ENCODE measurements around the gene ZNF609. TPM values are rescaled to one million over a fixed set of nuclear protein-coding genes. Genes with fewer than 3 reads are reported as not detected.

The ZNF609 gene
- total and polyA plus RNA-seq, 2 of the 13 experiments (the other 11 are each of a cell fraction or from before 2014, with no cell fraction given), result 8.9 to 9.9 TPM

DNA sequence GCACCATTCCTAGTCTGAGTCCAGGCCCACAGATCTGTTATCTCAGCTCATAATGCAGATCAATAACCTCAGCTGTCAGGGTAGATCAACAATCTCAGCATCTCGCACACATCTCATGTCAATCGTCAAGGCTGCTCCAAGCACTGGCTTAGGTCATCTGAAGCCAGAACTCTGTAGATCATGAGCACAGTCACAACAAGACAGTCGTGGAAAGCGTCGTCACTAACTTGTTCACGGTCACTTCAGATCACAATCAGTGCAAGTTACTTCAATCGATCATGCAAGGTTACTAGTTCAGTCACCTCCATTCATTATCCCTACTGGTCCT, 243.2 kb downstream of the ZNF609 start (continued):
- TF ChIP-seq, protein P1, sequence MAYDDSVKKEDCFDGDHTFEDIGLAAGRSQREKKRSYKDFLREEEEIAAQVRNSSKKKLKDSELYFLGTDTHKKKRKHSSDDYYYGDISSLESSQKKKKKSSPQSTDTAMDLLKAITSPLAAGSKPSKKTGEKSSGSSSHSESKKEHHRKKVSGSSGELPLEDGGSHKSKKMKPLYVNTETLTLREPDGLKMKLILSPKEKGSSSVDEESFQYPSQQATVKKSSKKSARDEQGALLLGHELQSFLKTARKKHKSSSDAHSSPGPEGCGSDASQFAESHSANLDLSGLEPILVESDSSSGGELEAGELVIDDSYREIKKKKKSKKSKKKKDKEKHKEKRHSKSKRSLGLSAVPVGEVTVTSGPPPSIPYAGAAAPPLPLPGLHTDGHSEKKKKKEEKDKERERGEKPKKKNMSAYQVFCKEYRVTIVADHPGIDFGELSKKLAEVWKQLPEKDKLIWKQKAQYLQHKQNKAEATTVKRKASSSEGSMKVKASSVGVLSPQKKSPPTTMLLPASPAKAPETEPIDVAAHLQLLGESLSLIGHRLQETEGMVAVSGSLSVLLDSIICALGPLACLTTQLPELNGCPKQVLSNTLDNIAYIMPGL (CRISPR knock-in tag; IDR thresholded peaks at IDR 0.05; ENCODE audit: borderline replicate concordance in 1 of 2, low read depth in 1 of 2), result no peak
- TF ChIP-seq TCF12 (IDR thresholded peaks at IDR 0.05) (no peak), TCF12 (CRISPR knock-in tag; IDR thresholded peaks at IDR 0.05) (0 out of 2 replicates have a peak, but pooled peaks have one; percentile 3), NPAS2 (CRISPR knock-in tag; IDR thresholded peaks at IDR 0.05; ENCODE audit: borderline replicate concordance) (no peak), SSRP1 (CRISPR knock-in tag; IDR thresholded peaks at IDR 0.05) (no peak), ZNF746 (CRISPR knock-in tag; IDR thresholded peaks at IDR 0.05) (0 out of 2 replicates have a peak, but pooled peaks have one; percentile 29), ZNF33B (CRISPR knock-in tag; IDR thresholded peaks at IDR 0.05) (no peak), ZNF629 (CRISPR knock-in tag; conservative IDR thresholded peaks at IDR 0.05) (no peak), SAP130 (CRISPR knock-in tag; IDR thresholded peaks at IDR 0.05; ENCODE audit: low read depth) (no peak), ZNF780A (CRISPR knock-in tag; IDR thresholded peaks at IDR 0.05) (no peak), SMARCE1 (IDR thresholded peaks at IDR 0.05; ENCODE audit: borderline replicate concordance) (no peak), ZNF879 (CRISPR knock-in tag; IDR thresholded peaks at IDR 0.05) (no peak), ZSCAN25 (CRISPR knock-in tag; IDR thresholded peaks at IDR 0.05) (0 out of 2 replicates have a peak, but pooled peaks have one; percentile 10), FOXA1 (IDR thresholded peaks at IDR 0.05) (no peak), FOXA1 (CRISPR knock-in tag; IDR thresholded peaks at IDR 0.05) (no peak), NCOA2 (CRISPR knock-in tag; IDR thresholded peaks at IDR 0.05) (no peak), GLI4 (CRISPR knock-in tag; IDR thresholded peaks at IDR 0.05; ENCODE audit: borderline replicate concordance) (0 out of 2 replicates have a peak, but pooled peaks have one; percentile 8), FOXO1 (CRISPR knock-in tag; IDR thresholded peaks at IDR 0.05) (no peak), ZBTB3 (CRISPR knock-in tag; IDR thresholded peaks at IDR 0.05; ENCODE audit: borderline replicate concordance, low read depth) (no peak), TP53 (CRISPR knock-in tag; conservative IDR thresholded peaks at IDR 0.05) (no peak), ZNF431 (CRISPR knock-in tag; IDR thresholded peaks at IDR 0.05; ENCODE audit: borderline replicate concordance, low read depth) (0 out of 2 replicates have a peak, but pooled peaks have one; percentile 7), SALL1 (CRISPR knock-in tag; IDR thresholded peaks at IDR 0.05) (peak; percentile 5; the same call in 1 of the 2 replicates), TBX2 (CRISPR knock-in tag; IDR thresholded peaks at IDR 0.05; ENCODE audit: borderline replicate concordance) (0 out of 2 replicates have a peak, but pooled peaks have one; percentile 4)
- TF ChIP-seq, protein P2, sequence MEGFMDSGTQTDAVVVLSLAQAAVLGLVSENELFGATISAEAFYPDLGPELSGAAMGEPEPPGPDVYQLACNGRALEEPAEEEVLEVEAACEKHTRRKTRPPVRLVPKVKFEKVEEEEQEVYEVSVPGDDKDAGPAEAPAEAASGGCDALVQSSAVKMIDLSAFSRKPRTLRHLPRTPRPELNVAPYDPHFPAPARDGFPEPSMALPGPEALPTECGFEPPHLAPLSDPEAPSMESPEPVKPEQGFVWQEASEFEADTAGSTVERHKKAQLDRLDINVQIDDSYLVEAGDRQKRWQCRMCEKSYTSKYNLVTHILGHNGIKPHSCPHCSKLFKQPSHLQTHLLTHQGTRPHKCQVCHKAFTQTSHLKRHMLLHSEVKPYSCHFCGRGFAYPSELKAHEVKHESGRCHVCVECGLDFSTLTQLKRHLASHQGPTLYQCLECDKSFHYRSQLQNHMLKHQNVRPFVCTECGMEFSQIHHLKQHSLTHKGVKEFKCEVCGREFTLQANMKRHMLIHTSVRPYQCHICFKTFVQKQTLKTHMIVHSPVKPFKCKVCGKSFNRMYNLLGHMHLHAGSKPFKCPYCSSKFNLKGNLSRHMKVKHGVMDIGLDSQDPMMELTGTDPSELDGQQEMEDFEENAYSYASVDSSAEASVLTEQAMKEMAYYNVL (CRISPR knock-in tag; IDR thresholded peaks at IDR 0.05; ENCODE audit: borderline replicate concordance), result 0 out of 2 replicates have a peak, but pooled peaks have one; percentile 2
- TF ChIP-seq, protein P3, sequence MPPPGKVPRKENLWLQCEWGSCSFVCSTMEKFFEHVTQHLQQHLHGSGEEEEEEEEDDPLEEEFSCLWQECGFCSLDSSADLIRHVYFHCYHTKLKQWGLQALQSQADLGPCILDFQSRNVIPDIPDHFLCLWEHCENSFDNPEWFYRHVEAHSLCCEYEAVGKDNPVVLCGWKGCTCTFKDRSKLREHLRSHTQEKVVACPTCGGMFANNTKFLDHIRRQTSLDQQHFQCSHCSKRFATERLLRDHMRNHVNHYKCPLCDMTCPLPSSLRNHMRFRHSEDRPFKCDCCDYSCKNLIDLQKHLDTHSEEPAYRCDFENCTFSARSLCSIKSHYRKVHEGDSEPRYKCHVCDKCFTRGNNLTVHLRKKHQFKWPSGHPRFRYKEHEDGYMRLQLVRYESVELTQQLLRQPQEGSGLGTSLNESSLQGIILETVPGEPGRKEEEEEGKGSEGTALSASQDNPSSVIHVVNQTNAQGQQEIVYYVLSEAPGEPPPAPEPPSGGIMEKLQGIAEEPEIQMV (CRISPR knock-in tag; IDR thresholded peaks at IDR 0.05; ENCODE audit: low read depth), result no peak
- TF ChIP-seq, protein P4, sequence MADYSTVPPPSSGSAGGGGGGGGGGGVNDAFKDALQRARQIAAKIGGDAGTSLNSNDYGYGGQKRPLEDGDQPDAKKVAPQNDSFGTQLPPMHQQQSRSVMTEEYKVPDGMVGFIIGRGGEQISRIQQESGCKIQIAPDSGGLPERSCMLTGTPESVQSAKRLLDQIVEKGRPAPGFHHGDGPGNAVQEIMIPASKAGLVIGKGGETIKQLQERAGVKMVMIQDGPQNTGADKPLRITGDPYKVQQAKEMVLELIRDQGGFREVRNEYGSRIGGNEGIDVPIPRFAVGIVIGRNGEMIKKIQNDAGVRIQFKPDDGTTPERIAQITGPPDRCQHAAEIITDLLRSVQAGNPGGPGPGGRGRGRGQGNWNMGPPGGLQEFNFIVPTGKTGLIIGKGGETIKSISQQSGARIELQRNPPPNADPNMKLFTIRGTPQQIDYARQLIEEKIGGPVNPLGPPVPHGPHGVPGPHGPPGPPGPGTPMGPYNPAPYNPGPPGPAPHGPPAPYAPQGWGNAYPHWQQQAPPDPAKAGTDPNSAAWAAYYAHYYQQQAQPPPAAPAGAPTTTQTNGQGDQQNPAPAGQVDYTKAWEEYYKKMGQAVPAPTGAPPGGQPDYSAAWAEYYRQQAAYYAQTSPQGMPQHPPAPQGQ (CRISPR knock-in tag; IDR thresholded peaks at IDR 0.05; ENCODE audit: borderline replicate concordance), result peak; percentile 93; the same call in 1 of the 2 replicates
